ENCODE data around the gene CCNK.
A peak's percentile ranks its signal among the peaks of the same experiment; 100 is the strongest.

The CCNK gene

GRCh38 chr14:99480917-99481744, at the start of gene CCNK:
Gene CCNK (plus strand): TSS chr14:99481409. CDS start chr14:99492678, 11,269 bp downstream.
- DNase-seq = peak; percentile 98 to 99

GRCh38 chr14:99431986-99432385, 49.2 kb upstream of the CCNK start:
- DNase-seq = no peak

- DNase-seq = no peak
Observed at GRCh38 chr14:99432485-99432884, 48.7 kb upstream of the CCNK start.

- DNase-seq = no peak
Observed at GRCh38 chr14:99435327-99435726, 45.9 kb upstream of the CCNK start.

- no peak for DNase-seq
Observed at GRCh38 chr14:99436247-99437180, 44.7 kb upstream of the CCNK start.

- no peak for DNase-seq
Observed at GRCh38 chr14:99437706-99438105, 43.5 kb upstream of the CCNK start.

GRCh38 chr14:99440278-99440677, 40.9 kb upstream of the CCNK start:
- DNase-seq = no peak

GRCh38 chr14:99441157-99441870, 39.9 kb upstream of the CCNK start:
- DNase-seq = no peak

- DNase-seq = no peak
Observed at GRCh38 chr14:99441918-99442317, 39.3 kb upstream of the CCNK start.

- no peak for DNase-seq
Observed at GRCh38 chr14:99445931-99446330, 35.3 kb upstream of the CCNK start.

GRCh38 chr14:99447739-99448138, 33.5 kb upstream of the CCNK start:
- no peak for DNase-seq

GRCh38 chr14:99450266-99450665, 30.9 kb upstream of the CCNK start:
- no peak for DNase-seq

GRCh38 chr14:99451234-99451633, 30.0 kb upstream of the CCNK start:
- no peak for DNase-seq

GRCh38 chr14:99452968-99453367, 28.2 kb upstream of the CCNK start:
- DNase-seq = no peak

- no peak for DNase-seq
Observed at GRCh38 chr14:99454246-99454645, 27.0 kb upstream of the CCNK start.

- DNase-seq = no peak
Observed at GRCh38 chr14:99459481-99460100, 21.6 kb upstream of the CCNK start.

GRCh38 chr14:99460793-99461192, 20.4 kb upstream of the CCNK start:
- no peak for DNase-seq

- no peak for DNase-seq
Observed at GRCh38 chr14:99461411-99462085, 19.7 kb upstream of the CCNK start.

GRCh38 chr14:99462210-99462609, 19.0 kb upstream of the CCNK start:
- DNase-seq = no peak

GRCh38 chr14:99463974-99464373, 17.2 kb upstream of the CCNK start:
- DNase-seq = no peak

- DNase-seq = no peak
Observed at GRCh38 chr14:99465288-99465687, 15.9 kb upstream of the CCNK start.

- DNase-seq = no peak
Observed at GRCh38 chr14:99466758-99467157, 14.5 kb upstream of the CCNK start.

Measured in SHP77 (cell line).